Lower leg skin (tissue), 4 donors: Measurements from ENCODE around the gene SDK2. TPM values are rescaled to one million over a fixed set of nuclear protein-coding genes. Genes with fewer than 3 reads are reported as not detected.

Source experiments
- DNase-seq, 2 donors: peaks; one replicate each; pipeline ENCODE4 v3.0.0-alpha.2; 2019; ENCODE audit warnings: low spot score in 2 of 2
- H3K4me3 ChIP-seq: fragments of 200-600 bp; sonication (generic); 2 replicates; pipeline ENCODE4 v1.5.1; 2017; ENCODE audit warnings: mild to moderate bottlenecking, low read depth; ENCODE audit not compliant: poor library complexity, severe bottlenecking
- CTCF ChIP-seq, 3 donors: fragments of 450-650 bp; IDR thresholded peaks; one replicate each; pipeline ENCODE4 v1.5.1; 2016; ENCODE audit warnings: antibody characterized with exemption in 3 of 3, mild to moderate bottlenecking in 3 of 3, moderate library complexity in 2 of 3
- POLR2A ChIP-seq, 2 donors: fragments of 450-650 bp; IDR thresholded peaks; one replicate each; pipeline ENCODE4 v1.6.1; 2016 to 2017; ENCODE audit warnings: antibody characterized with exemption in 2 of 2, mild to moderate bottlenecking in 1 of 2, moderate library complexity in 1 of 2
- WGBS, 2 donors: methylation state at CpG; one replicate each; pipeline ENCODE4 v1.1.5; 2018; 5-methylcytosine and 5-hydroxymethylcytosine counted together
- intact Hi-C: fragments of 100-400 bp; cut with DNase I; formaldehyde crosslinking; loops from one replicate; pipeline ENCODE4 v1.15.0; 2023; ENCODE audit warnings: low total_unique reads
- total RNA-seq, 4 donors: library from RNA; depleted of rRNA; stranded (reverse); fragments of >200 nt; gene quantifications; one replicate each; pipeline ENCODE4 v1.1.0, GENCODE V29; 2016

Gene SDK2
- total RNA-seq, 4 donors from 2014 or later: 1.5 to 4.4 (median 1.6) TPM

GRCh38 chr17:73350864-73351263, 293.4 kb downstream of the SDK2 start:
- 92 to 94% methylated on average over 5 of the region's 5 CpGs for WGBS, 2 donors
- intact Hi-C loops: no loop called here
- DNase-seq: no peak
- TF ChIP-seq CTCF (IDR thresholded peaks at IDR 0.05) (no peak), POLR2A (IDR thresholded peaks at IDR 0.05) (no peak)
- H3K4me3 ChIP-seq: no peak overlapping the region

GRCh38 chr17:73349647-73350046, 294.6 kb downstream of the SDK2 start:
- 91% methylated on average over 9 of the region's 9 CpGs for WGBS, 2 donors
- intact Hi-C loops: no loop called here
- H3K4me3 ChIP-seq: no peak overlapping the region
- no peak for DNase-seq
- TF ChIP-seq POLR2A (IDR thresholded peaks at IDR 0.05) (no peak), CTCF (IDR thresholded peaks at IDR 0.05) (no peak)

GRCh38 chr17:73349138-73349537, 295.1 kb downstream of the SDK2 start:
- intact Hi-C loops: no loop called here
- H3K4me3 ChIP-seq: no peak overlapping the region
- no peak for TF ChIP-seq CTCF (IDR thresholded peaks at IDR 0.05)
- TF ChIP-seq POLR2A (IDR thresholded peaks at IDR 0.05): no peak
- no peak for DNase-seq
- WGBS, 2 donors: 74 to 75% methylated on average over 6 of the region's 6 CpGs

- intact Hi-C loops: no loop called here
- DNase-seq: no peak
- TF ChIP-seq CTCF (IDR thresholded peaks at IDR 0.05) (no peak), POLR2A (IDR thresholded peaks at IDR 0.05) (no peak)
- H3K4me3 ChIP-seq: no peak overlapping the region
- WGBS, 2 donors: 64 to 69% methylated on average over 4 of the region's 4 CpGs
These were observed 295.5 kb downstream of the SDK2 start for GRCh38 chr17:73348829-73349095.

GRCh38 chr17:73348018-73348828, 296.0 kb downstream of the SDK2 start:
- WGBS, 2 donors: 85 to 90% methylated on average over 19 of the region's 19 CpGs
- DNase-seq: no peak
- H3K4me3 ChIP-seq: no peak overlapping the region
- intact Hi-C loops: no loop called here
- TF ChIP-seq POLR2A (IDR thresholded peaks at IDR 0.05) (no peak), CTCF (IDR thresholded peaks at IDR 0.05) (no peak)

GRCh38 chr17:73347351-73347750, 296.9 kb downstream of the SDK2 start:
- WGBS, 2 donors: 35 to 40% methylated on average over 3 to 5 of the region's 5 CpGs
- no peak for DNase-seq
- TF ChIP-seq CTCF (IDR thresholded peaks at IDR 0.05) (no peak), POLR2A (IDR thresholded peaks at IDR 0.05) (no peak)
- H3K4me3 ChIP-seq: no peak overlapping the region
- intact Hi-C loops: no loop called here
